Hematopoietic multipotent progenitor cell treated with erythropoietin and hydrocortisone succinate and interleukin-3 and kit ligand, for 8 days (in vitro differentiated cells): ENCODE results near the gene ATG13.

ENCODE experiments used
- DNase-seq: peaks from one replicate; pipeline ENCODE4 v3.0.0-alpha.2; 2015

Gene ATG13

GRCh38 chr11:46677169-46677568, 59.8 kb downstream of the ATG13 start:
- DNase-seq, result no peak

GRCh38 chr11:46677991-46678740, 60.8 kb downstream of the ATG13 start:
- DNase-seq, result no peak

- no peak for DNase-seq
Observed at GRCh38 chr11:46678741-46679130, 61.4 kb downstream of the ATG13 start.

GRCh38 chr11:46679241-46680163, 62.1 kb downstream of the ATG13 start:
- DNase-seq, result no peak

- DNase-seq, result no peak
Observed at GRCh38 chr11:46680164-46680760, 62.9 kb downstream of the ATG13 start.

GRCh38 chr11:46680815-46681214, 63.5 kb downstream of the ATG13 start:
- DNase-seq, result no peak

GRCh38 chr11:46681814-46682213, 64.5 kb downstream of the ATG13 start:
- no peak for DNase-seq

- DNase-seq, result no peak
Observed at GRCh38 chr11:46682773-46683752, 65.7 kb downstream of the ATG13 start.

- DNase-seq, result no peak
Observed at GRCh38 chr11:46684367-46684766, 67.0 kb downstream of the ATG13 start.

GRCh38 chr11:46686886-46687795, 69.8 kb downstream of the ATG13 start:
- no peak for DNase-seq

GRCh38 chr11:46690702-46691101, 73.3 kb downstream of the ATG13 start:
- no peak for DNase-seq

- no peak for DNase-seq
Observed at GRCh38 chr11:46692450-46692849, 75.1 kb downstream of the ATG13 start.

- no peak for DNase-seq
Observed at GRCh38 chr11:46693597-46694012, 76.3 kb downstream of the ATG13 start.

GRCh38 chr11:46694072-46694471, 76.7 kb downstream of the ATG13 start:
- DNase-seq, result no peak

- no peak for DNase-seq
Observed at GRCh38 chr11:46694607-46695006, 77.3 kb downstream of the ATG13 start.

GRCh38 chr11:46695345-46696211, 78.2 kb downstream of the ATG13 start:
- DNase-seq, result no peak

- no peak for DNase-seq
Observed at GRCh38 chr11:46696212-46696558, 78.8 kb downstream of the ATG13 start.

- DNase-seq, result no peak
Observed at GRCh38 chr11:46697303-46697702, 80.0 kb downstream of the ATG13 start.

GRCh38 chr11:46697723-46698122, 80.4 kb downstream of the ATG13 start:
- DNase-seq, result no peak

- no peak for DNase-seq
Observed at GRCh38 chr11:46698597-46698996, 81.2 kb downstream of the ATG13 start.
